Progenitor cell of endocrine pancreas (in vitro differentiated cells): ENCODE results near the gene SND1. TPM values are rescaled to one million over a fixed set of nuclear protein-coding genes. Genes with fewer than 3 reads are reported as not detected.

Experiments used
- DNase-seq: peaks from one replicate; pipeline ENCODE4 v3.0.0; 2021; ENCODE audit warnings: low spot score; ENCODE audit not compliant: unreplicated experiment
- H3K27ac Mint-ChIP-seq: 2 replicates; pipeline ENCODE4 v1.8.0; 2021; ENCODE audit warnings: mild to moderate bottlenecking, moderate library complexity, mixed read lengths
- H3K27me3 Mint-ChIP-seq: 2 replicates; pipeline ENCODE4 v1.8.0; 2021; ENCODE audit warnings: mixed read lengths
- H3K36me3 Mint-ChIP-seq: 2 replicates; pipeline ENCODE4 v1.8.0; 2022; ENCODE audit warnings: mixed read lengths; ENCODE audit not compliant: insufficient read depth
- H3K4me1 Mint-ChIP-seq: 2 replicates; pipeline ENCODE4 v1.8.0; 2021; ENCODE audit warnings: low read depth, mixed read lengths
- H3K4me3 Mint-ChIP-seq: 2 replicates; pipeline ENCODE4 v1.8.0; 2021; ENCODE audit warnings: low read depth, mild to moderate bottlenecking, moderate library complexity, mixed read lengths
- H3K9me3 Mint-ChIP-seq: 2 replicates; pipeline ENCODE4 v1.8.0; 2021; ENCODE audit warnings: low read depth, mixed read lengths
- total RNA-seq: library from RNA; stranded (reverse); gene quantifications from 2 replicates; pipeline ENCODE4 v1.2.1, GENCODE V29; 2021
- TF ChIP-seq, protein P1 (sequence below): fragments of 200-600 bp; sonication (generic); IDR thresholded peaks from one replicate; pipeline ENCODE4 v1.5.0; 2021; ENCODE audit warnings: antibody characterized with exemption, mild to moderate bottlenecking; ENCODE audit not compliant: unreplicated experiment

Gene SND1
- total RNA-seq, 1 donor from 2014 or later, result 213 TPM

DNA sequence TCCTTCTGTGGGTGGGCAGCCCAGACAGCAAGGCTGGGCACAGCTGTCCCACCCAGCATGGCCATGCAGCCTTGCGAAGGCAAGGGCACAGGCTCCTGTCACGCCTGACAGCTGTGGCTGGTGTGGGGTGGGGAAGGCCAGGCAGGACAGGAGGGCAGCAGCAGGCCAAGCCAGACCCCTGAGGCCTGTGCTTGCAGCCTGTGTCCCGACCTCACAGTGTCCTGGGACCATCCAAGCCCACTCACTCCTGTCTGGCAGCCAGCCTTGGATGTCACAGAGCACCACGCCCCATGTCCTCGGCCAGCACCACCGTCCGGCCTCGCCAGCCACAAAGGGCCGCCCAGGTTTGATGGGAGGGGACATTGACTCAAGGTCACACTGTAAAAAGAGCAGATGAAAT is 464.7 kb downstream of the SND1 start:
- Mint-ChIP-seq H3K4me3 (no peak overlapping the region), H3K27ac (no peak overlapping the region), H3K9me3 (no peaks in the 10 kb centered on the region), H3K27me3 (peaks cover 39% of the 10 kb centered on the region), H3K36me3 (no peaks in the 10 kb centered on the region), H3K4me1 (no peaks in the 10 kb centered on the region)
- no peak for DNase-seq
- TF ChIP-seq, protein P1, sequence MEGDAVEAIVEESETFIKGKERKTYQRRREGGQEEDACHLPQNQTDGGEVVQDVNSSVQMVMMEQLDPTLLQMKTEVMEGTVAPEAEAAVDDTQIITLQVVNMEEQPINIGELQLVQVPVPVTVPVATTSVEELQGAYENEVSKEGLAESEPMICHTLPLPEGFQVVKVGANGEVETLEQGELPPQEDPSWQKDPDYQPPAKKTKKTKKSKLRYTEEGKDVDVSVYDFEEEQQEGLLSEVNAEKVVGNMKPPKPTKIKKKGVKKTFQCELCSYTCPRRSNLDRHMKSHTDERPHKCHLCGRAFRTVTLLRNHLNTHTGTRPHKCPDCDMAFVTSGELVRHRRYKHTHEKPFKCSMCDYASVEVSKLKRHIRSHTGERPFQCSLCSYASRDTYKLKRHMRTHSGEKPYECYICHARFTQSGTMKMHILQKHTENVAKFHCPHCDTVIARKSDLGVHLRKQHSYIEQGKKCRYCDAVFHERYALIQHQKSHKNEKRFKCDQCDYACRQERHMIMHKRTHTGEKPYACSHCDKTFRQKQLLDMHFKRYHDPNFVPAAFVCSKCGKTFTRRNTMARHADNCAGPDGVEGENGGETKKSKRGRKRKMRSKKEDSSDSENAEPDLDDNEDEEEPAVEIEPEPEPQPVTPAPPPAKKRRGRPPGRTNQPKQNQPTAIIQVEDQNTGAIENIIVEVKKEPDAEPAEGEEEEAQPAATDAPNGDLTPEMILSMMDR, result no peak

DNA sequence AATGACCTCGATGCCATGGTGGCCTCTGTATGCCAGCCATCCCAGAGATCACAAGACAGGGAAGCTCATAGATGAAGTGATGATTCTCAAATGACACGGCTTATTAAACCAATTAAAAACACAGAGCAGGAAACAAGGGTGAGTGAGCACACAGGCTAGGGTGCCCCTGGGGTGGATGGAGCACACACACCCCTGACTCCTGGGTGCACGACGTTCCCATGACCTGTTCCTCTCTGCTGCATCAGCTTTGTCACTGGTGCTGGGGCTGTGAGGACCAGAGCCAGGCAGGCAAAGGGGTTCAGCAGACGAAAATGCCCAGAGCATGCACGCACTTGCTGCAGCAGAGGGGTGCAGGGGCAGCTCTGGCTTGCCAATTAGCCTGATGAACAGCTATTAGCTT is 465.7 kb downstream of the SND1 start:
- no peak for DNase-seq
- H3K9me3 Mint-ChIP-seq, result no peaks in the 10 kb centered on the region
- H3K36me3 Mint-ChIP-seq, result no peaks in the 10 kb centered on the region
- H3K27me3 Mint-ChIP-seq, result peaks cover 34% of the 10 kb centered on the region
- no peak overlapping the region for H3K4me3 Mint-ChIP-seq
- H3K4me1 Mint-ChIP-seq, result peaks cover 3% of the 10 kb centered on the region
- no peak overlapping the region for H3K27ac Mint-ChIP-seq
- TF ChIP-seq, protein P1, result no peak

DNA sequence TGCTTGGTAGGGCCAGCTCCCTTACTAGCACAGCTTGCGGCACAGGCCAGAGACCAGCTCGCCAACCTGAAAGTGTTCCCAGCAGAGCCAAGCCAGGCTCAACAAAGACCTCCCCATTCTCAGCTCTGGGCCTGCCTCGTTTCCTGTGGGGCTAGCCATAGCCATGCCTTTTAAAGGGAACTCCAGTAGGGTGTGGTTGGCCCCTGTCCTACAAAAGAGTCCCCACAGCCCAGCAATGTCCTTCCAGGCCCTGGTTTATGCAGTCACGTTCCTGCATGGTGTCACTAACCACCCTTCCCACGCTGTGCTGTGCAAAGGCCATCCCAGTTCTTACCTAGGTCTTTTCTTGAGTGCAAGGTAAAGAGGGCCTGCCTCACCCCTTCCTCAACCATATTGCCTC is 467.0 kb downstream of the SND1 start:
- Mint-ChIP-seq H3K4me3 (no peak overlapping the region), H3K27ac (no peak overlapping the region), H3K36me3 (no peaks in the 10 kb centered on the region), H3K27me3 (peaks cover 26% of the 10 kb centered on the region), H3K4me1 (peaks cover 8% of the 10 kb centered on the region), H3K9me3 (no peaks in the 10 kb centered on the region)
- TF ChIP-seq, protein P1, result no peak
- no peak for DNase-seq

DNA sequence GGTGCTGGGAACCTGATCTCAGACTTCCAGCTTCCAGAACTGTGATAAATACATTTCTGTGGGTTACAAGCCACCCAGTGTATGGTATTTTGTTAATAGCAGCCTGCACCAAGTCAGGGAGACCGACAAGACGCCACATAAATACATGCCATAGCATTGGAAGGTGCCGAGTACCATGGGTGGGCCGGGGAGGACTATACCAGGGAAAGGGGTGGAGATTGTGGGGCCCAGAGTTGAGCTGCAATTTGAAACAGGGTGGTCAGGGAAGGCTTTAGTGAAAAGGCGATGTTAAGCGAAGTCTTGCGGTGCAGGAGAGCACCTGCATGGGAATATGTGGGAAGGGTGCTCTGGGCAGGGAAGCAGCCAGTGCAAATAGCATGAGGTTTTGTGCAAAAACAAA is 468.1 kb downstream of the SND1 start:
- Mint-ChIP-seq H3K4me3 (no peak overlapping the region), H3K4me1 (peaks cover 8% of the 10 kb centered on the region), H3K9me3 (no peaks in the 10 kb centered on the region), H3K27ac (no peak overlapping the region), H3K36me3 (no peaks in the 10 kb centered on the region), H3K27me3 (peaks cover 19% of the 10 kb centered on the region)
- DNase-seq, result no peak
- TF ChIP-seq, protein P1, result no peak

DNA sequence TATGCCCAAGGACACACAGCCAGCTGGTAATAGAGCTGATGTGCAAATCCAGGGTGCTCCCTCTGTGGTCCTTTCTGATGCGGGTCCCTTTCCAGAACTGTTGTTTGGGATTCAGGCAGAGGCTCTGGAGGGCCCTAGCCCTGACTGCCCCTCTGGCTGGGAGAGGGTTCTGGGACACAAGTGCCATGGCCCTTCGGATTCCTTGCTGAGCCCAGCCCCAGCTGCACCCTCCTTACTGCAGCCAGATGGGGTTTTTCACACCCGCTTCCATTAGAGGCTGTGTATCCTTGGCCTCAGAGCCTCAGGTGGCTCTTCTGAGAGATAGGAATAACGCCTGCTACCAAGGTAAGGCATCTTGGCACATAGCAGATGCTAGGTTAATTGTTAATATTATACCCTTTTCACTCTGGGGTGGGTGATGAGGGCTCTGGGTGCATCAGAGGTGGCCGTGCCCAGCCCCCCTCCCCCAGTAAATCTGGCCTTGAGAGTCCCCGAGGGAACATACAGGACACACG is 469.0 kb downstream of the SND1 start:
- Mint-ChIP-seq H3K4me1 (peaks cover 8% of the 10 kb centered on the region), H3K27ac (no peak overlapping the region), H3K36me3 (no peaks in the 10 kb centered on the region), H3K9me3 (no peaks in the 10 kb centered on the region), H3K4me3 (no peak overlapping the region), H3K27me3 (peaks cover 12% of the 10 kb centered on the region)
- DNase-seq, result no peak
- TF ChIP-seq, protein P1, result no peak
